CD8-positive, alpha-beta memory T cell (primary cell): ENCODE measurements around the gene ACTL8. TPM values are rescaled to one million over a fixed set of nuclear protein-coding genes. Genes with fewer than 3 reads are reported as not detected.

Experiments used
- CTCF ChIA-PET: fragments of 350-600 bp; sonication (Branson Sonifier 250); formaldehyde crosslinking; loops from one replicate; lab custom pipeline; 2021; ENCODE audit warnings: antibody characterized with exemption; lab: Charles Lee
- POLR2A ChIA-PET: fragments of 350-600 bp; sonication (Branson Sonifier 250); formaldehyde crosslinking; loops from one replicate; lab custom pipeline; 2021; ENCODE audit warnings: antibody characterized with exemption; lab: Charles Lee
- DNase-seq, 5 donors: peaks; one replicate each; pipeline versions ENCODE4 v3.0.0 to v3.0.0-alpha.2; 2020 to 2022; ENCODE audit warnings: mixed read lengths in 1 of 5
- H3K27ac ChIP-seq: one replicate; pipeline ENCODE4 v1.7.0; 2013; ENCODE audit warnings: low read depth, mild to moderate bottlenecking, low read length, moderate library complexity
- H3K27me3 ChIP-seq: 2 replicates; pipeline ENCODE4 v1.7.0; 2013; ENCODE audit warnings: low read length, mild to moderate bottlenecking; ENCODE audit not compliant: insufficient read depth, poor library complexity, severe bottlenecking
- H3K36me3 ChIP-seq: 2 replicates; pipeline ENCODE4 v1.7.0; 2013; ENCODE audit warnings: mild to moderate bottlenecking, low read length, moderate library complexity; ENCODE audit not compliant: insufficient read depth
- H3K4me1 ChIP-seq: 2 replicates; pipeline ENCODE4 v1.7.0; 2013; ENCODE audit warnings: mild to moderate bottlenecking, low read length, moderate library complexity; ENCODE audit not compliant: insufficient read depth
- H3K4me3 ChIP-seq: 2 replicates; pipeline ENCODE4 v1.7.0; 2013; ENCODE audit warnings: mild to moderate bottlenecking, low read length
- H3K9me3 ChIP-seq: 2 replicates; pipeline ENCODE4 v1.7.0; 2013; ENCODE audit warnings: mild to moderate bottlenecking, low read length
- H3K27ac Mint-ChIP-seq, 8 donors: one replicate each; pipeline ENCODE4 v1.8.0; 2020 to 2021; ENCODE audit warnings: mixed read lengths in 8 of 8, mild to moderate bottlenecking in 6 of 8, inconsistent platforms in 3 of 8, moderate library complexity in 3 of 8
- H3K27me3 Mint-ChIP-seq, 2 donors: one replicate each; pipeline ENCODE4 v1.8.0; 2020 to 2021; ENCODE audit warnings: mixed read lengths in 2 of 2, mild to moderate bottlenecking in 1 of 2, moderate library complexity in 1 of 2
- H3K36me3 Mint-ChIP-seq, 3 donors: one replicate each; pipeline ENCODE4 v1.8.0; 2020 to 2021; ENCODE audit warnings: mixed read lengths in 3 of 3, inconsistent platforms in 1 of 3, mild to moderate bottlenecking in 1 of 3
- H3K4me1 Mint-ChIP-seq, 3 donors: one replicate each; pipeline ENCODE4 v1.8.0; 2020 to 2021; ENCODE audit warnings: mixed read lengths in 3 of 3, inconsistent platforms in 1 of 3, mild to moderate bottlenecking in 1 of 3
- H3K4me3 Mint-ChIP-seq, 7 donors: one replicate each; pipeline ENCODE4 v1.8.0; 2020 to 2021; ENCODE audit warnings: mixed read lengths in 7 of 7, mild to moderate bottlenecking in 6 of 7, moderate library complexity in 4 of 7, inconsistent platforms in 2 of 7
- H3K9me3 Mint-ChIP-seq, 5 donors: one replicate each; pipeline ENCODE4 v1.8.0; 2020 to 2022; ENCODE audit warnings: mixed read lengths in 5 of 5, mild to moderate bottlenecking in 3 of 5, moderate library complexity in 2 of 5, inconsistent platforms in 1 of 5
- polyA plus RNA-seq: library from polyadenylated mRNA; unstranded; fragments of 300-500 nt; fragmentation: Illumina TruSeq; gene quantifications from one replicate; pipeline ENCODE4 v1.2.3, GENCODE V29; 2021
- total RNA-seq, 2 experiments: library from RNA; stranded (reverse); gene quantifications; one replicate each; pipeline ENCODE4 v1.2.3, GENCODE V29; 2021

ACTL8 gene, protein sequence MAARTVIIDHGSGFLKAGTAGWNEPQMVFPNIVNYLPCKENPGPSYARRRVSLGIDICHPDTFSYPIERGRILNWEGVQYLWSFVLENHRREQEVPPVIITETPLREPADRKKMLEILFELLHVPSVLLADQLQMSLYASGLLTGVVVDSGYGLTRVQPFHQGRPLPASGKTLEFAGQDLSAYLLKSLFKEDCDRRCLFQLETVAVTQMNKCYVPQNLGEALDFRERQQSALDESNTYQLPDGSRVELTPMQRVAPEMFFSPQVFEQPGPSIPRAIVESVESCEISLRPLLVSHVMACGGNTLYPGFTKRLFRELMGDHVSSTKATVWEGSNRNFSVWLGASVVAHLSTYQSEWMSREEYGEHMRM
- total RNA-seq (not detected), polyA plus RNA-seq (not detected)

DNA sequence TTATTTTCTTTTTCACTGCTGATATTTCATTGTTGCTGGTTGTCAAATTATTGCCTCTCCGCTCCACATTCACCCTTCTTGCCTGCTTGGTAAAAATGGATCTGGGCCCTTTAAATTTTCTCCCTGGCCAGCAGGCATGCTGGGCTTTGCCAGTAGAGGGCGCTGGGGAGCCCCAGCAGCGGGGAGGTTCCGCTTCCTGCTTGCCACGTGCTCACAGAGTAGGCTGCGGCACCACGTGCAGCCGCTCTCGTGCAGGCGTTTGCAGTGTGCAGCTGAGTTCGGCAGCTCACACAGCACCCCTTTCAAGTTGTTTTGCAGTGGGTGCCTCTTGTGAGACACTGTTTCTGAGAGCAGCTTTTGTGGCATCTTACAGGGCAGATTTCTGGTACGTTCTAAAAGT, at the start of gene ACTL8:
TSS of gene ACTL8 (plus strand) at position 214 of the 400 bp plus-strand sequence. CDS start 67,676 bp downstream, outside the sequence.
- H3K4me3 Mint-ChIP-seq: no peak within 1 kb of the TSS
- peaks cover 32 to 69% (median 65%) of the 10 kb centered on the region in 5 donors for H3K9me3 Mint-ChIP-seq
- Histone ChIP-seq H3K4me3 (no peak within 1 kb of the TSS), H3K27ac (no peak within 1 kb of the TSS), H3K4me1 (no peaks in the 10 kb centered on the region), H3K36me3 (no peaks in the 10 kb centered on the region), H3K9me3 (peaks cover 18% of the 10 kb centered on the region), H3K27me3 (no peaks in the 10 kb centered on the region)
- ChIA-PET POLR2A (no interaction called here), CTCF (no interaction called here)
- no peak for DNase-seq
- no peak within 1 kb of the TSS for H3K27ac Mint-ChIP-seq
- no peaks in the 10 kb centered on the region for H3K4me1 Mint-ChIP-seq
- H3K27me3 Mint-ChIP-seq: peaks cover 3 to 5% of the 10 kb centered on the region in 2 donors
- H3K36me3 Mint-ChIP-seq: peaks cover 0 to 18% (median 2%) of the 10 kb centered on the region in 3 donors

DNA sequence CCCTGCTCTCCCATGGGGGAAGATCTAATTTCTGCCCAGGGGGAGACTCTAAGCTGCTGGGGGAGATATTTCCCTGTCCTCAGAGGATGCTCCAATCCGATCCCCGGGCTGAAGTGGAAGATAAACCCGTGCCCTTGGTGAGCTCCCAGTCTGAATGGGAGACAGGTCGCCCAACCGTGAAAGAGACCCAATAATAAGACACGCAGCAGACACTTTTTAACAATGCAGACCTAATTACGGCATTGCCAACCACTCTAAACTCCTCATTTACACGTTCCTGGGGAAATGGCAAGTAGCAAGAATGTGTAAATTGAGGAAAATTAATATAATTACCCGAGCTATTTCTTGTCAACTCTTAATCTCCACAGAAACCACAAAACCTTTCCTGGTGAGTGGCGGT, 48.7 kb upstream of the ACTL8 start:
- H3K9me3 Mint-ChIP-seq: peaks cover 0 to 3% (median 0%) of the 10 kb centered on the region in 5 donors
- no peaks in the 10 kb centered on the region for H3K36me3 ChIP-seq
- ChIA-PET POLR2A (interaction anchor here (0.7 kb wide), 1 partner anchor 43 kb away, joined by 5 read pairs; no protein-coding TSS in a partner anchor), CTCF (no interaction called here)
- H3K4me1 ChIP-seq: no peaks in the 10 kb centered on the region
- H3K27me3 ChIP-seq: no peaks in the 10 kb centered on the region
- H3K4me1 Mint-ChIP-seq: no peaks in the 10 kb centered on the region
- no peak overlapping the region for H3K4me3 Mint-ChIP-seq
- no peak overlapping the region for H3K27ac ChIP-seq
- no peaks in the 10 kb centered on the region for H3K9me3 ChIP-seq
- peaks cover 6% of the 10 kb centered on the region in 2 donors for H3K27me3 Mint-ChIP-seq
- H3K27ac Mint-ChIP-seq: no peak overlapping the region
- no peak for DNase-seq
- no peaks in the 10 kb centered on the region for H3K36me3 Mint-ChIP-seq
- no peak overlapping the region for H3K4me3 ChIP-seq

DNA sequence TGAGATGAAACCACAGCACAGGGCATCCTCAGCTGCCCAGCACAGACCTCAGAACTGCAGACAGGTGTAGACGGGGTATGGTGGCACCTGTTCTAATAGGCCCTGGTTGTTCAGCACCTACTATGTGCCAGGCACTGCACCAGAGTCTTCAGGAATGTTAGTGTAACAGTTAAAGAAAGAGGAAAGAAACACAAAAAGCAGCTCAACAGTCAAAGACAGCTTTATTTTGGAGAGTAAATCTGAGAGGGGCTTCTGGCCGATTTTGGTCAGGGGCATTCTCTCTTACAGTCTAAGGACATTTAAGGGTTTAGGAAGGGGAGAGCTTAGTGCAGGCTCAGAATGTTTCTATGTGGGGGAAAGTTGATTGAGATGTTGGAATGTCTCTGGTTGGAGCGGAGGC, 45.2 kb upstream of the ACTL8 start:
- peaks cover 6 to 12% of the 10 kb centered on the region in 2 donors for H3K27me3 Mint-ChIP-seq
- no peak for DNase-seq
- CTCF ChIA-PET: no interaction called here

DNA sequence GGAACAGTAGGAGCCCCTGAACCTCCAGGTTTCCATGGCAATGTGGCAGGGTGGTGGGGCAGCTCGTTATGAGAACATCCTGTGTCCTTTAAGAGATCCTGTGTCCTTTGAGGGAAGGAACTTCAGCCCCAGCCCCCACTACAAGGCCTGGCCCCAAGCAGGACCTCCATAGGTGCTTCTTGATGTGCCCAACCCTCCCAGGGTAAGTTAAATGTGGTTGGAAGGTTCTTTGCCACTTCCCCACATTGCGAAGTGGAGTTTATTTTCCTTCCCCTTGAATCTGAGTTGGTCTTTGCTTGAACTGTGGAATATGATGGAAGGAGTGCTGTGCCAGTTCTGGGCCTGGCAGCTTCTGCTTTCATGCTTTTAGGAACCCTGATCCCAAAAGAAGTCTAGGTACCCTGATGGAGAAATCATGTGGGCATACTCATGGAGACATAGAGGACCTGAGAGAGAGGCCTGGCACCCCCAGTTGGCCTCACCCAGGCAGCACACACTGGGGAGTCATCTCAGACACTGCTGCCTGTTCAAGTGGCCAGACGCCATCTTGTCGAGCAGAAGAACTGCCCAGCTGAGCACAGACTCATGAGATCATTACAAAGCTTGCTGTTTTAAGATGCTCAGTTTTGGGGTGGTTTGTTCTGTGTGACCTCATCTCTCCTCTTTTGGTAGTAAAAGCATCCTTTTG, 44.1 kb upstream of the ACTL8 start:
- Histone ChIP-seq H3K27me3 (no peaks in the 10 kb centered on the region), H3K27ac (no peak overlapping the region), H3K4me1 (no peaks in the 10 kb centered on the region), H3K9me3 (no peaks in the 10 kb centered on the region), H3K4me3 (no peak overlapping the region), H3K36me3 (no peaks in the 10 kb centered on the region)
- Mint-ChIP-seq H3K4me1 (no peaks in the 10 kb centered on the region), H3K9me3 (peaks cover 0 to 3% (median 0%) of the 10 kb centered on the region in 5 donors), H3K36me3 (no peaks in the 10 kb centered on the region), H3K4me3 (no peak overlapping the region), H3K27me3 (peaks cover 5 to 12% of the 10 kb centered on the region in 2 donors), H3K27ac (no peak overlapping the region)
- CTCF ChIA-PET: no interaction called here
- POLR2A ChIA-PET: no interaction called here
- DNase-seq: no peak

More for the DNA sequence above, 45.2 kb upstream of the ACTL8 start:
- no peak overlapping the region for H3K4me3 ChIP-seq
- no peaks in the 10 kb centered on the region for H3K36me3 ChIP-seq
- no peaks in the 10 kb centered on the region for H3K9me3 ChIP-seq
- Mint-ChIP-seq H3K4me3 (no peak overlapping the region), H3K4me1 (no peaks in the 10 kb centered on the region), H3K36me3 (no peaks in the 10 kb centered on the region), H3K27ac (no peak overlapping the region), H3K9me3 (peaks cover 0 to 3% (median 0%) of the 10 kb centered on the region in 5 donors)
- POLR2A ChIA-PET: no interaction called here
- H3K27ac ChIP-seq: no peak overlapping the region
- H3K4me1 ChIP-seq: no peaks in the 10 kb centered on the region
- no peaks in the 10 kb centered on the region for H3K27me3 ChIP-seq

DNA sequence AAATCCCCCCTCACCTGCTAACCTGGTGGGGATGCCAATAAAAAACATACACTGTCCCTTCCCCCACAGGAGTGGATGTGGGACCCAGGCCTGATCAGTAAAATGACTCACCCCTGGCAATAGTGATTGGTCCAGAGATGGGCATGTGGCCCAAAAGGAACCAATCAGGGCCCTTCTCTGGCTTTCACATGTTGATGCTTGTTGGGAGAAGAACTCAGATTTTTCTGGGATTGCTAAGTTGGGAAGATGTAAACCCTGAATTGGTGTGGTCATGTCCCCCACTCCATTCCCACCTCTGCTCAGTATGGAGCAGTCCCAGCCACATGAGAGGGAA, 43.6 kb upstream of the ACTL8 start:
- POLR2A ChIA-PET: no interaction called here
- H3K9me3 ChIP-seq: no peaks in the 10 kb centered on the region
- no peak for DNase-seq
- Mint-ChIP-seq H3K36me3 (no peaks in the 10 kb centered on the region), H3K9me3 (peaks cover 0 to 3% (median 0%) of the 10 kb centered on the region in 5 donors), H3K27me3 (peaks cover 5 to 9% of the 10 kb centered on the region in 2 donors), H3K4me3 (no peak overlapping the region), H3K4me1 (no peaks in the 10 kb centered on the region), H3K27ac (no peak overlapping the region)
- no peaks in the 10 kb centered on the region for H3K36me3 ChIP-seq
- no peak overlapping the region for H3K4me3 ChIP-seq
- CTCF ChIA-PET: no interaction called here
- no peaks in the 10 kb centered on the region for H3K27me3 ChIP-seq
- H3K27ac ChIP-seq: no peak overlapping the region
- no peaks in the 10 kb centered on the region for H3K4me1 ChIP-seq

DNA sequence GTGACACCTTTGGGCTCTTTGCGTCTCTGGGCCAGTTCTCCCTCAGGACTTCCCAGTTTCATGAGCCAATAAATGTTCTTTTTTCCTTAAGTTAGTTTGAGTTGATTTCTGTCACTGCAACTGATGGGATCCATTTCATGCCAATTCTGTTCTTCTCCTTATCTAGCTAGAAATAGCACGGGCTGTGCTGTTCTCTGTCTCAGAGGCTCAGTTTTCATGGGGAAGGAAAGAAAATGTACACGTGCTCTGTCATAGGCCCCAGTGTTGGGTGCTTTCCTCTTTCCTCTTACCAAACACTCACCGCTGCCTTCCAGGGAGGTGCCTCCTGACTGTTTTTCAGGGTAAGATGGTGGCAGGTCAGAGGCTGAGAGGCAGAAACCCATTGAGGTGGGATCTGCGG, 43.2 kb upstream of the ACTL8 start:
- Mint-ChIP-seq H3K27ac (no peak overlapping the region), H3K36me3 (no peaks in the 10 kb centered on the region), H3K4me1 (no peaks in the 10 kb centered on the region), H3K27me3 (peaks cover 5 to 9% of the 10 kb centered on the region in 2 donors), H3K4me3 (no peak overlapping the region), H3K9me3 (peaks cover 0 to 3% (median 0%) of the 10 kb centered on the region in 5 donors)
- no peak for DNase-seq
- Histone ChIP-seq H3K27me3 (no peaks in the 10 kb centered on the region), H3K36me3 (no peaks in the 10 kb centered on the region), H3K4me1 (no peaks in the 10 kb centered on the region), H3K4me3 (no peak overlapping the region), H3K9me3 (no peaks in the 10 kb centered on the region), H3K27ac (no peak overlapping the region)
- POLR2A ChIA-PET: no interaction called here
- CTCF ChIA-PET: no interaction called here

- H3K36me3 ChIP-seq: no peaks in the 10 kb centered on the region
- H3K27me3 ChIP-seq: no peaks in the 10 kb centered on the region
- Mint-ChIP-seq H3K36me3 (no peaks in the 10 kb centered on the region), H3K9me3 (peaks cover 0 to 3% (median 0%) of the 10 kb centered on the region in 5 donors), H3K27ac (no peak overlapping the region), H3K4me3 (no peak overlapping the region), H3K27me3 (peaks cover 6 to 7% of the 10 kb centered on the region in 2 donors), H3K4me1 (no peaks in the 10 kb centered on the region)
- CTCF ChIA-PET: no interaction called here
- DNase-seq: no peak
- no peaks in the 10 kb centered on the region for H3K9me3 ChIP-seq
- H3K4me3 ChIP-seq: no peak overlapping the region
- no peaks in the 10 kb centered on the region for H3K4me1 ChIP-seq
- no peak overlapping the region for H3K27ac ChIP-seq
- POLR2A ChIA-PET: no interaction called here
These were observed 41.1 kb upstream of the ACTL8 start for GRCh38 chr1:17713993-17714392.
